NB4 (cell line): ENCODE results near the gene NUTM2D.
"Not testable (repeated sequence)": the region's sequence is repeated elsewhere in the genome, so short reads cannot be mapped to it uniquely, and the experiment has no call there.

Experiments used
- POLR2A ChIP-seq: IDR thresholded peaks from 2 replicates; pipeline ENCODE4 v1.6.1; 2011; ENCODE audit warnings: mild to moderate bottlenecking; ENCODE audit not compliant: insufficient read length; ENCODE audit errors: extremely low read depth
- TF ChIP-seq, protein P1 (sequence below): IDR thresholded peaks from 2 replicates; pipeline ENCODE4 v1.6.1; 2011; ENCODE audit warnings: low read depth, low read length
- TF ChIP-seq, protein P2 (sequence below): IDR thresholded peaks from one replicate; pipeline ENCODE4 v1.5.1; 2012; ENCODE audit warnings: low read depth, low read length

DNA sequence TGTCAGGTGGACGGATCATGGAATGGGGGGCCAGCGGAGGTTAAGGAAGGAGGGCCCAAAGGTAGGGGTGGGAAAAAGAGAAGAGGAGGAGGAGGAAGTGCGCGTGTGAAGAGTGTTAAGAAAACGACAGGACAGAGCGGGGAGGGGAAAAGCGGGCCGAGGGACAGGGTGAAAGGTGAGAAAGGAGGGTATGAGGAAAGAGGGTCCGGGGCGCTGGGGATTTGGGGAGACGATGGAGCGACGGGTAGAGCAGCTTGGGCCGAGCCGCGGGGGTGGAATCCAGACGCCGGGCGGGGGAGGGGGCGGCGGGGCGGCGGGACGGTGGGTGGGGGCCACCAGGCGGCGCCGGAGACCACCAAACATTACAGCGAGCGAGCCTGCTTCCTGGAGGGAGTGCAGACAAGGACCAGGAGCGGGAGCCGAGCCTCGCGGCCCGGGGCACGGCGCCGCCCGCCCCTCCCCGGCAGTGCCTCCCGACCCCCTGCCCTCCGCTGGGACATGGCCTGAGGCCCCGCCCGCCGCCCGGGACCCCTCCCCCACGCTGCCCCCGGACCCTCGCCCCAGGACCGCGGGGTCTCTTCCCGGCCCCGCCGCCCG, 15.9 kb upstream of the NUTM2D start:
- TF ChIP-seq, protein P1, sequence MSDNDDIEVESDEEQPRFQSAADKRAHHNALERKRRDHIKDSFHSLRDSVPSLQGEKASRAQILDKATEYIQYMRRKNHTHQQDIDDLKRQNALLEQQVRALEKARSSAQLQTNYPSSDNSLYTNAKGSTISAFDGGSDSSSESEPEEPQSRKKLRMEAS, result not testable (repeated sequence)
- TF ChIP-seq, protein P2, sequence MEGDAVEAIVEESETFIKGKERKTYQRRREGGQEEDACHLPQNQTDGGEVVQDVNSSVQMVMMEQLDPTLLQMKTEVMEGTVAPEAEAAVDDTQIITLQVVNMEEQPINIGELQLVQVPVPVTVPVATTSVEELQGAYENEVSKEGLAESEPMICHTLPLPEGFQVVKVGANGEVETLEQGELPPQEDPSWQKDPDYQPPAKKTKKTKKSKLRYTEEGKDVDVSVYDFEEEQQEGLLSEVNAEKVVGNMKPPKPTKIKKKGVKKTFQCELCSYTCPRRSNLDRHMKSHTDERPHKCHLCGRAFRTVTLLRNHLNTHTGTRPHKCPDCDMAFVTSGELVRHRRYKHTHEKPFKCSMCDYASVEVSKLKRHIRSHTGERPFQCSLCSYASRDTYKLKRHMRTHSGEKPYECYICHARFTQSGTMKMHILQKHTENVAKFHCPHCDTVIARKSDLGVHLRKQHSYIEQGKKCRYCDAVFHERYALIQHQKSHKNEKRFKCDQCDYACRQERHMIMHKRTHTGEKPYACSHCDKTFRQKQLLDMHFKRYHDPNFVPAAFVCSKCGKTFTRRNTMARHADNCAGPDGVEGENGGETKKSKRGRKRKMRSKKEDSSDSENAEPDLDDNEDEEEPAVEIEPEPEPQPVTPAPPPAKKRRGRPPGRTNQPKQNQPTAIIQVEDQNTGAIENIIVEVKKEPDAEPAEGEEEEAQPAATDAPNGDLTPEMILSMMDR, result not testable (repeated sequence)
- TF ChIP-seq POLR2A, result not testable (repeated sequence)
